DND-41 (cell line): ENCODE data around the gene CTSH.

Experiments used
- CTCF ChIP-seq: IDR thresholded peaks from 2 replicates; pipeline ENCODE4 v1.5.1; 2012; ENCODE audit warnings: borderline replicate concordance, low read length, moderate library complexity, mild to moderate bottlenecking; ENCODE audit not compliant: poor library complexity, severe bottlenecking; ENCODE audit errors: extremely low read depth
- EZH2 ChIP-seq: IDR thresholded peaks from 3 replicates; pipeline ENCODE4 v1.6.1; 2012; ENCODE audit warnings: borderline replicate concordance, low read depth, mild to moderate bottlenecking, moderate library complexity, low read length, inconsistent platforms; ENCODE audit not compliant: severe bottlenecking

GRCh38 chr15:78909791-78910228, 35.0 kb downstream of the CTSH start:
- peak; percentile 58 for TF ChIP-seq CTCF
- TF ChIP-seq EZH2: no peak
